T-cell (primary cell): ENCODE measurements around the gene MAPRE2. TPM values are rescaled to one million over a fixed set of nuclear protein-coding genes. Genes with fewer than 3 reads are reported as not detected.

Experiments used
- ATAC-seq, 4 experiments: fragments of 200-7000 bp in 3 of 4; fragments of 150-1000 bp in 1 of 4; cut with Tn5 transposase; replicated peaks in 1 of 4; 1 replicate in 3 of 4; 2 replicates in 1 of 4; pipeline ENCODE4 v1.10.0; 2021; ENCODE audit warnings: moderate library complexity in 3 of 4, mild to moderate bottlenecking in 2 of 4, moderate number of reproducible peaks in 1 of 4
- CTCF ChIA-PET, 2 donors: fragments of 300-600 bp; sonication (Branson Sonifier 250); formaldehyde crosslinking; loops; one replicate each; lab custom pipeline; 2022; ENCODE audit warnings: antibody characterized with exemption in 2 of 2; lab: Charles Lee
- POLR2A ChIA-PET, 2 donors: fragments of 300-600 bp; sonication (Branson Sonifier 250); formaldehyde crosslinking; loops; one replicate each; lab custom pipeline; 2022; ENCODE audit warnings: antibody characterized with exemption in 2 of 2; lab: Charles Lee
- DNase-seq, 35 experiments: peaks; one replicate each; pipeline versions ENCODE4 v3.0.0 to v3.0.0-alpha.2; 2013 to 2023
- H3K27ac ChIP-seq: one replicate; pipeline ENCODE4 v1.5.1; 2013; ENCODE audit warnings: low read length
- H3K27me3 ChIP-seq, 2 experiments: replicated peaks in 1 of 2; 1 replicate in 1 of 2; 2 replicates in 1 of 2; pipeline versions ENCODE4 v1.6.1 to v1.7.0; 2013; ENCODE audit warnings: low read length in 1 of 2, mixed read lengths in 1 of 2; ENCODE audit not compliant: control insufficient read depth in 2 of 2, insufficient read depth in 2 of 2; ENCODE audit errors: extremely low read depth in 1 of 2
- H3K36me3 ChIP-seq, 2 donors: 1 replicate in 1 of 2; 2 replicates in 1 of 2; pipeline versions ENCODE4 v1.6.1 to v1.7.0; 2013; ENCODE audit warnings: low read length in 1 of 2; ENCODE audit not compliant: control insufficient read depth in 2 of 2, insufficient read depth in 1 of 2; ENCODE audit errors: extremely low read depth in 1 of 2
- H3K4me1 ChIP-seq, 2 experiments: 1 replicate in 1 of 2; 2 replicates in 1 of 2; pipeline versions ENCODE4 v1.6.1 to v1.7.0; 2013; ENCODE audit warnings: low read length in 2 of 2, mixed read lengths in 1 of 2; ENCODE audit not compliant: insufficient read depth in 2 of 2, control insufficient read depth in 1 of 2; ENCODE audit errors: extremely low read depth in 1 of 2
- H3K4me3 ChIP-seq, 2 donors: 1 replicate in 1 of 2; 2 replicates in 1 of 2; pipeline versions ENCODE4 v1.5.1 to v1.7.0; 2013; ENCODE audit warnings: mild to moderate bottlenecking in 2 of 2, low read length in 1 of 2, moderate library complexity in 1 of 2; ENCODE audit not compliant: control insufficient read depth in 1 of 2; ENCODE audit errors: extremely low read depth in 1 of 2
- H3K9me3 ChIP-seq: 2 replicates; pipeline ENCODE4 v1.7.0; 2013
- H3K27ac Mint-ChIP-seq, 2 donors: one replicate each; pipeline ENCODE4 v1.8.0; 2020 to 2021; ENCODE audit warnings: mild to moderate bottlenecking in 2 of 2, mixed read lengths in 2 of 2
- H3K27me3 Mint-ChIP-seq, 2 donors: one replicate each; pipeline ENCODE4 v1.8.0; 2021 to 2022; ENCODE audit warnings: mixed read lengths in 2 of 2
- H3K36me3 Mint-ChIP-seq: one replicate; pipeline ENCODE4 v1.8.0; 2021; ENCODE audit warnings: mixed read lengths
- H3K4me1 Mint-ChIP-seq, 3 donors: one replicate each; pipeline ENCODE4 v1.8.0; 2020 to 2022; ENCODE audit warnings: mixed read lengths in 3 of 3, mild to moderate bottlenecking in 1 of 3
- H3K4me3 Mint-ChIP-seq, 3 donors: one replicate each; pipeline ENCODE4 v1.8.0; 2020 to 2022; ENCODE audit warnings: mild to moderate bottlenecking in 3 of 3, mixed read lengths in 3 of 3, moderate library complexity in 3 of 3
- H3K9me3 Mint-ChIP-seq, 3 donors: one replicate each; pipeline ENCODE4 v1.8.0; 2020 to 2022; ENCODE audit warnings: mixed read lengths in 3 of 3
- WGBS: methylation state at CpG from one replicate; pipeline ENCODE4 v1.1.5; 2013; ENCODE audit warnings: missing lambda C conversion rate; ENCODE audit not compliant: insufficient coverage; 5-methylcytosine and 5-hydroxymethylcytosine counted together
- total RNA-seq, 35 experiments: library from RNA in 6 of 35; stranded (reverse) in 6 of 35; fragments of 120-200 nt in 1 of 35; gene quantifications; one replicate each; pipeline versions ENCODE4 v1.2.1 to v1.2.4 and lab custom pipeline; 2013 to 2026

The MAPRE2 gene
- total RNA-seq (10 to 100 TPM; 45.6 to 96.7 (median 53.9) TPM), total RNA-seq (lab: John Stamatoyannopoulos, UW) (42.9 to 268 (median 99.3) reads per million in 29 experiments)
- total RNA-seq (2013): 64.0 TPM

DNA sequence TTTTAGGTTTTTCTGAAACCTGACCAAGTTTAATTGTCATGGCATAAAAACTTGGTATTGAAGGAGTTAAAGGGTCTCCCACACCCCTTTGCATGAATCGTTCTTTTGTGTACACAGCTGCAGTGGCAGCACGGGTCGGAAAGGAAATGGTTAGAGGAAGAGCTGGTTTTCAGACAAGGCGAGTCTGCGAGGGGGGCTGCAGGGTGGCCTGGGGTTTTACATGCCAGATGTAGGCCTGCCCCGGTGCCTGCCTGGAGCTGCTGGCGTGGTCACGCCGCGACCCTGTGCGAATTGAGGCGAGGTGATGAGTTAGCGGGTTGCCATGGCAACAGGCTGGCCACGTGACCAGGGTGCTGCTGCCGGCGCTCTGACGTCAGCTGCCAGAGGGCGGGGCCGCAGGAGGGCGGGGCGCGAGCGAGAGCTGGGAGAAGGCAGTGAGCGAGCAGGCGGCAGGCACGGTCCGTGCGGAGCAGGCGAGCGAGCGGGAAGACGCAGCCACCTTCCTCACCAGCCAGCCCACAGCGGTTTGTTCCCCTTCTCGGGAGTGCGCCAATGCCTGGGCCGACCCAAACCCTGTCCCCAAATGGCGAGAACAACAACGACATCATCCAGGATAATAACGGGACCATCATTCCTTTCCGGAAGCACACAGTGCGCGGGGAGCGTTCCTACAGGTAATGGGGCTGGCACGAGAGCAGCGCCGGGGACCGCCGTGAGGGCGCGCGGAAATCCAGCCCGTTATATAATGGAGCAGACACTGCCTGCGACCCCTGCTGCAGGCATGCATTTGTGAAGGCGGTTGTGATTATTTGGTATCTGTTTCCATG, at the start of gene MAPRE2:
TSS of gene MAPRE2 (plus strand) at position 426 of the 827 bp plus-strand sequence. CDS start at position 553, 127 bp downstream.
- WGBS: 0% methylated on average over 52 of the region's 54 CpGs
- no peaks in the 10 kb centered on the region for H3K9me3 ChIP-seq
- peak; percentile 96 to 100 (median 99) for DNase-seq
- Mint-ChIP-seq H3K36me3 (no peaks in the 10 kb centered on the region), H3K9me3 (no peaks in the 10 kb centered on the region), H3K27ac (peak within 1 kb of the TSS; percentile 96 to 98), H3K4me1 (peaks cover 61 to 76% (median 65%) of the 10 kb centered on the region in 3 donors), H3K4me3 (peak within 1 kb of the TSS; percentile 89 to 98 (median 90)), H3K27me3 (no peaks in the 10 kb centered on the region)
- POLR2A ChIA-PET: interaction anchor here (0.6 to 4.9 kb wide), 18 partner anchors 9 to 453 kb away, joined by 3 to 161 read pairs (median 4); partner anchors contain the start of genes ZNF24 (in 1 of the 2) and ZNF397 (in 1 of the 2)
- H3K27ac ChIP-seq: peak within 1 kb of the TSS; percentile 98
- ATAC-seq: peak; percentile 82 to 89 (median 84)
- no peaks in the 10 kb centered on the region for H3K27me3 ChIP-seq
- H3K36me3 ChIP-seq: no peaks in the 10 kb centered on the region
- peak within 1 kb of the TSS; percentile 97 for H3K4me3 ChIP-seq
- CTCF ChIA-PET: interaction anchor here (0.5 to 7.5 kb wide), 10 partner anchors 13 to 345 kb away, joined by 3 to 152 read pairs (median 3); no protein-coding TSS in a partner anchor
- H3K4me1 ChIP-seq: peaks cover 30 to 34% of the 10 kb centered on the region in 2 experiments

DNA sequence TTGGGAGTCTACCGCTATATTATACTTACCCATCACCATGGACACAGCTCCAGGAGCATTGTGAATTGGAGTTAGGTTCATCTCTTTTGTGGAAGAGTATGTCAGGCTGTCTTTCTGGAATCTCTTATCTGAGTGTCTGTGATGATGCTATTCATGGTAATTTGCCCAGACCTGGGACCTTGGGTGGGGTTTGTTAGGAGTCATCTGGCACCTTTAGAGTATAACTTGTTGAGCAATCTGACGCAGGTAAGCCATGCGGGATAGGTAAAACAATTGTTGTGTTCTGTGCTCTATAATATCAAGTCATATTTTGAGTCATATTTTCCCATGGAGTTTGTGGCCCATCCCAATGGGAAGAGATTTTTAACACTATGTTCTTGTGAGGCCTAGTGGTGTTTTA, 49.7 kb upstream of the MAPRE2 start:
- H3K4me3 ChIP-seq: no peak overlapping the region
- no peaks in the 10 kb centered on the region for H3K9me3 Mint-ChIP-seq
- no peak for ATAC-seq
- no peak overlapping the region for H3K4me3 Mint-ChIP-seq
- no peaks in the 10 kb centered on the region for H3K27me3 ChIP-seq
- WGBS: no CpG with 5 or more reads among the region's 3 CpGs
- no peaks in the 10 kb centered on the region for H3K36me3 Mint-ChIP-seq
- CTCF ChIA-PET: no interaction called here
- H3K4me1 Mint-ChIP-seq: peaks cover 0 to 1% (median 0%) of the 10 kb centered on the region in 3 donors
- H3K27ac Mint-ChIP-seq: no peak overlapping the region
- H3K4me1 ChIP-seq: no peaks in the 10 kb centered on the region
- no peaks in the 10 kb centered on the region for H3K27me3 Mint-ChIP-seq
- no peaks in the 10 kb centered on the region for H3K9me3 ChIP-seq
- H3K27ac ChIP-seq: no peak overlapping the region
- no peaks in the 10 kb centered on the region for H3K36me3 ChIP-seq
- no peak for DNase-seq
- POLR2A ChIA-PET: no interaction called here

DNA sequence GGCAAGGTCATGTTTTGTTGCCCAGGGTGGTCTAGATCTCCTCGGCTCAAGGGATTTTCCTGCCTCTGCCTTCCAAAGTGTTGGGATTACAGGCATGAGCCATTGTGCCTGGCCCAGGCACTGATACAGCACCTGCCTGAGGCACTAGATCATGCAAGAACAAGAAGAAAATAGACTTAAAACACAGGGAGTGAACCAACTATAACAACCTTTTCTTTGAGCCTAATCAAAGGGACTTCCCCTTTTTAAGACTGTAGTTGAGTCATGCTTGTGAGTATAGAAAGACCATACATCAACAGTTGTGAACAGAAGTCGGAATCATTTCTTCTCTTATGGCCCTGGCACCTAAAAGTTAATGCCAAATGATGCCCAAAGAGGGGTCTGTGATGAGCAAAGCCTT, 47.9 kb upstream of the MAPRE2 start:
- ChIA-PET CTCF (interaction anchor here in 1 of 2 donors (0.6 kb wide), 2 partner anchors 156 to 678 kb away, joined by 3 to 5 read pairs; no protein-coding TSS in a partner anchor), POLR2A (interaction anchor here in 1 of 2 donors (0.6 kb wide), 1 partner anchor 87 kb away, joined by 3 read pairs; no protein-coding TSS in a partner anchor)
- Histone ChIP-seq H3K27me3 (no peaks in the 10 kb centered on the region), H3K4me1 (no peaks in the 10 kb centered on the region), H3K36me3 (no peaks in the 10 kb centered on the region), H3K4me3 (no peak overlapping the region), H3K27ac (no peak overlapping the region), H3K9me3 (no peaks in the 10 kb centered on the region)
- Mint-ChIP-seq H3K27me3 (no peaks in the 10 kb centered on the region), H3K4me3 (no peak overlapping the region), H3K36me3 (no peaks in the 10 kb centered on the region), H3K4me1 (peaks cover 0 to under 1% (median 0%) of the 10 kb centered on the region in 3 donors), H3K9me3 (no peaks in the 10 kb centered on the region), H3K27ac (no peak overlapping the region)
- 100% methylated on average over 1 of the region's 2 CpGs for WGBS
- ATAC-seq (no peak), DNase-seq (no peak)

DNA sequence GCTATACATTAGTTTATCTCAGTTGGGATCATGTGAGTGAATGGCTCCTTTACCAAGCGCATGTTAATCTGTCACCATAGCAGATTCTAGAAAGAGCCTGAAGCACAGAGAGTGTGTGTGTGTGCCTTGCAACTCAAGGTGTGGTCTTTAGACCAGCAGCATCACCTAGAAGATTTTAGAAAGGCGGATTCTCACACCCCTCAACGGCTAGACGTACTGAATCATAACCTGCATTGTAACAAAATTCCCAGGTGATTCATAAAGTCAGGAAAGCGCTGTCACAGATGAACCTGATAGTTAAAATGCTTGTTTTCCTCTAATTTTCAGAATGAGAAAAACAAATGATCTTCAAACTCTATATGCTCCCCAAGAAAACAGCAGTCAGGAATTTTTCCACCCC, 45.5 kb upstream of the MAPRE2 start:
- Mint-ChIP-seq H3K4me1 (no peaks in the 10 kb centered on the region), H3K9me3 (no peaks in the 10 kb centered on the region), H3K4me3 (no peak overlapping the region), H3K36me3 (no peaks in the 10 kb centered on the region), H3K27ac (no peak overlapping the region), H3K27me3 (no peaks in the 10 kb centered on the region)
- no peak overlapping the region for H3K27ac ChIP-seq
- no peaks in the 10 kb centered on the region for H3K4me1 ChIP-seq
- ChIA-PET POLR2A (no interaction called here), CTCF (interaction anchor here in 1 of 2 donors (0.6 to 1.8 kb wide), 3 partner anchors 10 to 148 kb away, joined by 3 to 6 read pairs (median 4); no protein-coding TSS in a partner anchor)
- no peak overlapping the region for H3K4me3 ChIP-seq
- no peaks in the 10 kb centered on the region for H3K9me3 ChIP-seq
- no peaks in the 10 kb centered on the region for H3K36me3 ChIP-seq
- ATAC-seq (no peak), DNase-seq (no peak)
- WGBS: 100% methylated on average over 4 of the region's 5 CpGs
- no peaks in the 10 kb centered on the region for H3K27me3 ChIP-seq

DNA sequence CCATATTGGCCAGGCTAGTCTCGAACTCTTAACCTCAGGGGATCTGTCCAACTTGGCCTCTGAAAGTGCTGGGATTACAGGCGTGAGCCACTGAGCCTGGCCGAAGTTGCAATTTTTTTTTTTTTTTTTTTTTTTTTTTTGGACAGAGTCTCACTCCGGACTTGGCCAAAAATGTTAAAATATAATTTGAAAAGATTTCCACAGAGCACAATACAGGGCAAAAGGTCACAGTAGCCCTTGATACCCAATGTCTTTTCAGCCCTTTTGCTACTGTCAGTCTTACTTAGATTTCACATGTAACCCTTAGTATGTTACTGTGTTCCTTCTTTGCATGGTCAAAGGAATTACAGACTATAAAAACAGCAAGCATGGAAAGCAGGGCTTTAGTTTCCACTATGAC, 42.6 kb upstream of the MAPRE2 start:
- whole genome bisulfite sequencing: 67% methylated on average over 1 of the region's 4 CpGs
- H3K27ac ChIP-seq: no peak overlapping the region
- POLR2A ChIA-PET: no interaction called here

DNA sequence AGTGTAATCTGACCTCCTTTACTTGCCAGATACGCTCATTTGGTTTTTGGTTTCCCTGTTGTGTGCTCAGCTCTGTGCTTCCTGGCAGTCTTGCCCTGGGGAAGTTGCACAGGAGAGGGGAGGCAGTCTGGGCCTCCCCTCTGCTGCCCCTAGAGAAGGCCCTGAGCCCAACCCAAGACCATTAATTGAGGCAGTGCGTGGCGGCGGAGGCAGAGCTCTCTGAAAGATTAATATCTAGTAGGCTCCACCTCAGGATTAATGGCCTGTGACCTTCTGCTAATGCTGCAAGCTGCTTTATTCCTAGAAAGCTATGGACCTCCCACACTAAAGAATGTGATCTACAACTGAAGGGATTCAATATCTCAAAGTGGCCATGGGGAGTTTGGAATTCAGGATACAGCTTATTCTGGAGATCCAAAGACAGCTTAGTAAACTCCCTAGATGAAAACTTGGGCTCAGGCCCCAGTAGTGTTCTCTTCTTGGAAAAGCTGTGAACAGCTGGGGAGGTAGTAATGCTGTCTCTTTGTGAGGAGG, 41.4 kb upstream of the MAPRE2 start:
- CTCF ChIA-PET: interaction anchor here (0.6 to 0.7 kb wide), 2 partner anchors 31 to 683 kb away, joined by 3 read pairs; no protein-coding TSS in a partner anchor
- Histone ChIP-seq H3K27me3 (no peaks in the 10 kb centered on the region), H3K4me1 (no peaks in the 10 kb centered on the region), H3K4me3 (no peak overlapping the region), H3K9me3 (no peaks in the 10 kb centered on the region), H3K36me3 (no peaks in the 10 kb centered on the region), H3K27ac (no peak overlapping the region)
- DNase-seq (no peak), ATAC-seq (no peak)
- Mint-ChIP-seq H3K4me1 (no peaks in the 10 kb centered on the region), H3K36me3 (no peaks in the 10 kb centered on the region), H3K4me3 (no peak overlapping the region), H3K9me3 (no peaks in the 10 kb centered on the region), H3K27me3 (no peaks in the 10 kb centered on the region), H3K27ac (no peak overlapping the region)
- 100% methylated on average over 1 of the region's 4 CpGs for WGBS
- POLR2A ChIA-PET: no interaction called here

More for the DNA sequence above, 42.6 kb upstream of the MAPRE2 start:
- CTCF ChIA-PET: interaction anchor here in 1 of 2 donors (0.7 kb wide), 1 partner anchor 18 kb away, joined by 5 read pairs; no protein-coding TSS in a partner anchor
- Histone ChIP-seq H3K4me3 (no peak overlapping the region), H3K36me3 (no peaks in the 10 kb centered on the region), H3K4me1 (no peaks in the 10 kb centered on the region), H3K9me3 (no peaks in the 10 kb centered on the region), H3K27me3 (no peaks in the 10 kb centered on the region)
- ATAC-seq: no peak
- H3K27ac Mint-ChIP-seq: no peak overlapping the region
- H3K4me3 Mint-ChIP-seq: no peak overlapping the region
- no peaks in the 10 kb centered on the region for H3K36me3 Mint-ChIP-seq
- no peaks in the 10 kb centered on the region for H3K27me3 Mint-ChIP-seq
- no peaks in the 10 kb centered on the region for H3K4me1 Mint-ChIP-seq
- no peaks in the 10 kb centered on the region for H3K9me3 Mint-ChIP-seq
- DNase-seq: no peak
